Dermis microvascular lymphatic vessel endothelial cell (primary cell): ENCODE data around the gene CHI3L1. TPM values are rescaled to one million over a fixed set of nuclear protein-coding genes. Genes with fewer than 3 reads are reported as not detected.

ENCODE experiments used
- DNase-seq, 2 donors: peaks; one replicate each; pipeline versions ENCODE4 v3.0.0 to v3.0.0-alpha.2; 2010; ENCODE audit warnings: low read depth in 2 of 2
- total RNA-seq: library from RNA; depleted of rRNA; stranded (reverse); fragments of >200 nt; gene quantifications from 2 replicates; pipeline ENCODE4 v1.2.1, GENCODE V29; 2014

CHI3L1 gene
- total RNA-seq, 1 donor from 2014 or later, result under 0.01 TPM

DNA sequence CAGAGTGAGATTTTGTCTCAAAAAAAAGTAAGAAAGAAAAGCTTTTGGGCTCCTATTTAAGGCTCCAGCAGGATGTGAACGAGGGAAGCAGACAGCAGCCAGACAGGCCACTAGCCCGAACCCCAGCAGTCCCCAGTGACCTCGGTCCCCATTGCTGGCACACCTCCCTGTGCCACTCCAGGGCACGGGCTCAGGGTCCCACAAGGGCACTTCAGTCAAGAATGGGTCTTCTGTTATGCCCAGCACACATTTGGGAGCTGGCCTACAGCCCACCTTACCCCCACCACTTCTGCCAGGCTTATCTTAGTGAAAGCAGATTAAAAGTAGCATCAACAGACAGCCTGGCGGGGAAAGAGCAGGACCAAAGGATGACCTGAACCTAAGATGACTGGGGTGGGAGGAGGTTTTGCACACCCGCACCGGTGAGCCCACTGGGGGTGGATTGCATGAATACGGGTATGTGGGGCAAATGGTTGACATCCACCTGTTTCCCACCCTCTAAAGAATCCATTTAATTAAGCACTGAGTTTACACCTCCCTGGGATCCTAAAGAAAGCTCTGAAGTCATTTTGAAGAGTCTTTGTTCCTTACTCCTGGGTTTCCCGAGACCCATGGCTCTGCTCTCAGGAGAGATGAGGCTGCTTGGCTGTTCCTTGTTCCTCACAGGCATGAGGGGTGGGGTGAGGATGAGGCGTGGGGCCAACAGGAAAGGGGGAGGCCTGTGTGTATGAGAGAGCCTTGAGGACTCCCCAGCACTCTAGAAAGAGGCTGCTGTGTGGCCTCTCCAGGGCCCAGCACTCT lies 4.7 kb downstream of the CHI3L1 start:
- DNase-seq, result no peak

- no peak for DNase-seq
Measured at GRCh38 chr1:203180611-203181330, 5.7 kb downstream of the CHI3L1 start.

DNA sequence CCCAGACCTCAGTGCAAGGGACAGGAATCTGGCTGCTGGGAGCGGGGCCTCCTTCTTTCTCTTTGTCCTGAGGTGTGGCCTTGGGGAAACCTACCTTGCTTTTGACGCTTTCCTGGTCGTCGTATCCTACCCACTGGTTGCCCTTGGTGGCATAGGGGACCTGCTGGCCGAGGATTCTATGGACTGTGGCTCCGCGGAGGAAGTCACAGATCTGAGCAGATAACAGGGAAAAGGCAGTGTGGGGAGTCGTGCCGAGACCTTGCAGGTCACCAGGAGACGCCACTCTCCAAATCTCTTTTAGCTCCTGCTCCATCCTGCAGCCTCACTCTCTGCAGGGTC lies 6.9 kb downstream of the CHI3L1 start:
- no peak for DNase-seq

DNA sequence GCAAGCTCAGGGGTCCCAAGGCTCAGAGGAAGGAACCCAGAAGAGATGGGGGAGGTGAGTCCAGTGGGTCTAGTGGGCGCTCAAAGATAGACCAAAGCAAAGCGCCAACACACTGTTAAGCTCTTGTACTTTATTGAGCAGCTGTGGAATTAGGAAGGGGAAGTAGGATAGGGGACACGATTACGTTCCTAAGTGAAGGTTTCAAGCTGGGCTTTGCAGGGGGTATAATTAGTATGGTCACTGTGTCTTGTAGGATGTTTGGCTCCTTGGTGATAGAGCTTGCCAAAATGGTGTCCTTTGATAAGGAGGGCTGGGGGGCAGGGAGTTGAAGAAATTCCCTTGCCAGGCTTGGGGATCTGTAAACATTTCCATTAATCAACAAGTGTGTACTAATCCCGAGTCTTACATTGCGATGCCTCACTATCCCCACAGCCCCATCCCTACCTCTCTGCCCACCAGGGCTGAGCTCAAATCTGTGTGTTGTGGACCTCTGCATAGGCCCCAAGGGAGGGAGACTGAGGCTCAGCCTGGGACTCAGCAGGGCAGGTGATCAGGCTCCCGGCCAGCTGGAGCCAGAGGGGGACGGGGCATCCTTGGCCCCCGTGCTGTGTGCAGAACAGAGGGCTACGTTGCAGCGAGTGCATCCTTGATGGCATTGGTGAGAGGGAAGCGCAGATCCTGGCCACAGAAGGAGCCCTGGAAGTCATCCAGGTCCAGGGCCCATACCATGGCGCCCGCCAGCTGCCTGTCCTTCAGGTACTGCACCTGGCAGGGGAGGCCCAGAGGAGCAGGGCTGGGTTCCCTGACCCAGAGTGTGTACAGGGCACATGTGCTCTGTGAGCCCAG lies 7.5 kb downstream of the CHI3L1 start:
- DNase-seq, result no peak

GRCh38 chr1:203178083-203178482 lies 8.4 kb downstream of the CHI3L1 start:
- peak in 1 of 2 donors; percentile 12 for DNase-seq

- peak in 1 of 2 donors; percentile 10 for DNase-seq
Measured at GRCh38 chr1:203177470-203178039, 8.9 kb downstream of the CHI3L1 start.

DNA sequence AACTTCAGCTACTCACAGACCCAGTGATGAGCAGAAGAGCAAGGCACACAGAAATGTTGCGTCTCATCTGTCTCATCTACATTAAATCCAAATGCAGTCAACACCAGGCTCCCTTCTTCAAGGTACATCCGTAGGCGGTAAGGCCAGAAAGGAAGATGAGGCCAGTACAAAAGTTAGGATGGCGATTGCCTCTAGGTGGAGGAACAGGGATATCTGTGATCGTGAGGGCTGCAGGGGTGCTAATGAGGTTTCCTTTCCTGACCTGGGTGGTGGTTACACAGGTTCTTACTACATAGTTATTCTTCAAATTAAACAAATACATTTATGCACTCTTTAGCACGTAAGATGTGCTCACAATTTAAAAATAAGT lies 9.5 kb downstream of the CHI3L1 start:
- no peak for DNase-seq

DNA sequence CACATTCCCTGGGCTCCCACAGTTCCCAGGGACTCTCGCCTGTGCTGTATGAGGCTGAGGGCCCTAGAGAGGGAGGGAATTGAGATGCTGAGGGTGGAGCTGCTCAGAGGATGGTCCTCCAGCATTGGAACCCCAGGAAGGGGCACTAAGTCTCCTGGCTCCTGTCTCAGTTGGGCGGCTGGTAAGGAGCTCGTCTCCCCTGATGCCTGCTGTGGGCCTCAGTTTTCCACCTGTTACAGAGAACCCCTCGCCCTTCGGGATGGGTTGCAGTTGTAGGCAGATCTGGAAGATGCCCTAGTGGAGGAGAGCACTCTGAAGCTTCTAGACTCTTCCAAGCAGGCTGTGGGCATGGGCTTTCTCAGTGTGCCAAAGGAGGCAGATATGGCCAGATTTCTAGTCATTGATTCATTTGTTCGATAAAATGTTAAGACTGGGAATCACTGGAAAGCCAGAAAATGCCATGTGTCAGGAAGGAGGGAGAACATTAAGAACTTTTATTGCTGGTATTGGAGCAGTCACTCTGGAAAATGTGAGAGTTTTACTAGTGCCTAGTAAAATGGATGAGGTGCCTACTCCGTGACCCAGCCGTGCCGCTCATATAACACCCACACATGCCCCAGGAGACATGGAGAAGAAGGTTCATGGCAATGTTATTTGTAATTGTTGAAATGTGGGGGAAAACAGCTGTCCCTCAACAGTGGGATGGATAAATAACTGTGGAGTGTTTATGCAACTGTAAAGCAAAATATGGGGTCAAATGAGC lies 10.1 kb downstream of the CHI3L1 start:
- DNase-seq, result no peak

DNA sequence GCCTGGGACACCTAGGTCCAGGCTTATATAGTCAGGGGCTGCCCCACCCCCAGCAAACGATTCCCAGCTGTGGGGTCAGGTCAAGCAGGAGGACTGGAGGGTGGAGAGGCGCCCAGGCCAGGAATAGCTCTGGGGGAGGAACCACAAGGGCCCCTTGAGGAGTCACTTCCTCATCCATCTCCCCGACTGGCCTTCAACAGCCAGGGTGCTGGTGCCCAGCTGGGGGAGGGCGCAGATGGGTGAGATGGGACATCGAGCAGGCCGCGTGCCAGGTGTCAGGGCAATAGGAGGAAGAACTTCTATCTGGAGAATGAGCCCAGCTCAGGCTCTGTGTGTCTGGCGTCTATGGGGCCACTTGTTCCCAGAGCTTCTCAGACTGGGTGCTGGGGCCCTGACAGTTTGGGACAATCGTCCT lies 10.7 kb downstream of the CHI3L1 start:
- DNase-seq, result no peak

DNA sequence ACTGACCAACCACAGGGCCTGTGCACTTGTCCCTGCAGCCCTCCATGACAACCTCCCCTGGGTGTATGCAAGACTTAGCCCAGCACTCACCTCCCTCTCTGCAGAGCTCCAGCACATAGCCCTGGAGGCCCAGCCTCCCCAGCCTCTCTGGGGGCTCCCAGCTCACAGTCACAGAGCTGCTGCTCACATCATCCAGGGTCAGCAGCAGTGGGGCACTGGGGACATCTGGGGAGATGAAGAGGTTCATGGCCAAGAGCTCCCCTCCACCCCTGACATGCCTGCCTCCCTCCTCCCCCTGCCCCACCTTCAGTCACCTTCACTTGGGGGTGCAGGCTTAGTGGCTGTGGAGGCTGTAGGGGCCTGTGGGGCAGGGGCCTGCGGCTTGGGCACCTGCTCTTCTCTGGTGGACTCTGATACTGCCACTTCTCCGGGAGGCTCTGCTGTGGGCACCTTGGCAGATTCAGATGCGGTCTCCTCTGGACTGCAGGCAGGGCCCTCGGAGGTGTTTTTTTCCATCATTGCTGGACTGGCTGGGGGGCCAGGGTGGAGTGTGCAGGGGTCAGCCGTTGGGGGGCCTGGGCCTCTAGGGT lies 11.2 kb downstream of the CHI3L1 start, which contains the start of gene MYBPH:
Gene MYBPH (minus strand): TSS at position 590 of the 590 bp plus-strand sequence. CDS start 71 bp downstream, at position 519.
- DNase-seq, result no peak

DNA sequence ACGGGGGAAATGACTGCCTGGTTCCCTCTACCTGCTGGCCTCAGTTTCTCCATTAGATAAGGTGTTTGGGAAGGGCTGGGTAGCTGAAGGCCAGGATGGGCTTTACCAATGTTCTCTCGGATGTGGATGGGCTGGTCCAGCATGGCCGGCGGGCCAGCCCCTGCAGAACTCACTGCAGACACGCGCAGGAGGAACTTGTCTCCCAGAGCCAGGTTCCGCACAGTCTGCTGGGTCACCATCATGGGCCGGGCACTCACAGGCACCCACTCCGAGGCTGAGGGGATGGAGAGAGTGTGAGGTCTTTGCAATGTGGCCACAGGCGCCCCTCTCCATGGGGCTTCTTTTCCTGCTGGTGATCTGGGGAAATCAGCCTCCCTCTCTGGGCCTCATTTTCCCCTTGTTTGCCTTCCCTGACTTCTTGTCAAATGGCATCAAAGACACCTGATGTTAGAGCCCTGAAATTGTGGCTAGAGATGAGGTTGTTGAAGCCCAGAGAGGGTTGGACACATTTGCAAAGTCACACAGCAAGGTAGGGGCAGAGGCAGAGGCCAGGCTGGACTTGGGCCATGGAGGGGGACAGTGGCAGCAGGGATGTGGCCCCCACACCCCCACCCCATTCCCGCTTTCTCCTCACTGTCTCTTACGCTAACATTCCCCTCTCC lies 12.0 kb downstream of the CHI3L1 start:
- DNase-seq, result no peak

- no peak for DNase-seq
Measured at GRCh38 chr1:203173566-203173965, 12.9 kb downstream of the CHI3L1 start.

DNA sequence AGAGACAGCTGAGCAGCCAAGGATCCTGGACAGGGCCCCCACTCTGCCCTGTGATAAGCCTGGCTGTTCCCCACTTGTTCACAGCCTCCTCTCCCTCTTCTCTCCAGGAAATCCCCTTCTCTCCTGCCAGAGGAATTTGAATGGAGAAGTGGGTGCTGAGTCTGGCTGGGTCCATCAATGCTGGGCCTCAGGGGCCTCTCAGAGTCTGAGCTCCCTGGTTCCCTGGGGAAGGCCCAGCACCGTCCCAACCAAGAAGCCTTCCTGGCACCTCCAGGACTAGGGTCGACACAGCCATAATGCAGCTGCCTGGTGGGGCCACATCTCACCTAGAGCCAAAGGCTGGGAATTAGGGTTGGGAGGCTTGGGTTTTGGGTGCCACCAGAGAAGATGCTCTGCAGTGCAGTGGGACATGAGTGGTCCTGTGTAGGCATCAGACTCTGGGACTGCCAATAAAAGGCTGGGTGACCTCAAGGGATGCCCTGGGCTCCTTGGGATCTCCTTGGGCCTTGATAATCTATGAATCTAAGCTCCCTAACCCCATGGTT lies 13.4 kb downstream of the CHI3L1 start:
- DNase-seq, result no peak

DNA sequence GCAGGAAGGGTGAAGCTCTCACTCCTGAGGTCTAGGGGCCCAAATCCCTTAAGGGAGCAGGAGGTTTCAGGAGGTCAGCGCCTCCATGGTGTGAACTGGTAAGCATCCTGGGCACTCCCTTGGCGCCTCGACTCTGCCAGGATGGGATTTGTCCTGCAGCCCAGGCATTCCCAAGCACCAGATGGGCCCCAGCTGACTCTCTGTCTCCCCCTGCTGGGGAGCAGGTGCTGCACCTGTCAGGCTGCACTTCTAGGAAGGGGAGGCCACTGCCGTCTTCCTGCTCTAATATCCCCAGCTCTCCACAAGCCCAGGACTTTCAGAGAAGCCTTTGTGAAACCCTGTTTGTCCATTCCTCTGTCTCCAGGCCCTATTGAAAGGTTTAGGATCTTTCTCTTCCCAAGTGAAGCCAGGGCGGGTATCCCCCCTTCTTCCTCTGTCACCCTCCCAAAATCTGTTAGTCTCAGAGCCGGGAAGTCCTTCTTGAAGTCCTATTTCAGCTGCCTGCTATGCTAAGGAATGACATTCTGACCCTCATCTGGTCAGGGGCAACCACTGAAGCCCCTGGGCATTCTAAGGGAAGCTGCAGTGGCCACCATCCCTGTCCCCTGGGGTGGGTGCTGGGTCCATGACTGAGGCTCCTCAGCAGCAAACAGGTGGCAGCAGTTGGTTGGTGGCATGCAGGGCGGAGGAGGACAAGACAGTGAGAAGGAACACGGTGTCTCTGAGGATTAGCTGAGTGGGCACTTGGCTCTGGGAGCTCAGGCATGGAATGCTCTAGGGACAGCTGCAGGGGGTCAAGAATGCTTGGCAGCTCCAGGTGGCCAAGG lies 14.1 kb downstream of the CHI3L1 start:
- peak; percentile 15 to 53 for DNase-seq

- DNase-seq, result no peak
Measured at GRCh38 chr1:203171341-203172183, 14.9 kb downstream of the CHI3L1 start.

GRCh38 chr1:203170625-203171330 lies 15.7 kb downstream of the CHI3L1 start:
- DNase-seq, result no peak
